Measurements from ENCODE around the gene TAB2.

DNA sequence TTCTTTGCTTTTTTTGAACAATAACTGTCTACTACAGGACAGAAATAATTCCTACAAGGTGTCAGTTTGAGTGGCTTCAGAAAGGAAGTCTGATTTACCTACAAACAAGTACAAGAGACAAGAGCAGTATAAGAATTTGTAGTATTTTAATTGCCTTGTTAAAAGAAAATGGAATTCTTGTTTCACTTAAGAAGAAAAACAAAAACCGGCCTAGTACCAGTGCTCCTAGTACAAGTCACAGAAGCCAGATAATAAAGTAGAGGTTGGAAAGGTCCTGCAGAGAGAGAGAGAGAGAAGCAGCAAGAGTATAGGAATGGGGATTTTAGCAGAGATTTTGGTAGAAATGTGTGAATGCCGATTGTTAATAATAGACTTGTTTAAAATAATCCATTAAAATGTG, 6.4 kb downstream of the TAB2 start:
- TF ChIP-seq ZNF274 (IDR thresholded peaks at IDR 0.05; ENCODE audit: low read depth, low read length) (no peak), YY1 (IDR thresholded peaks at IDR 0.05; ENCODE audit: insufficient read depth, insufficient read length) (no peak)
